ENCODE results near the gene COX7B2.

The COX7B2 gene

GRCh38 chr4:46886711-46887110, 22.3 kb downstream of the COX7B2 start:
- no peak for DNase-seq

- no peak for DNase-seq
Measured at GRCh38 chr4:46878641-46879040, 30.4 kb downstream of the COX7B2 start.

- no peak for DNase-seq
Measured at GRCh38 chr4:46874811-46875210, 34.2 kb downstream of the COX7B2 start.

GRCh38 chr4:46870411-46870810, 38.6 kb downstream of the COX7B2 start:
- no peak for DNase-seq

GRCh38 chr4:46856333-46856732, 52.7 kb downstream of the COX7B2 start:
- DNase-seq: no peak

GRCh38 chr4:46852800-46853199, 56.2 kb downstream of the COX7B2 start:
- DNase-seq: no peak

- DNase-seq: no peak
Measured at GRCh38 chr4:46850026-46850425, 59.0 kb downstream of the COX7B2 start.

GRCh38 chr4:46844325-46844917, 64.6 kb downstream of the COX7B2 start:
- peak in 3 of 5 experiments; percentile 3 to 47 (median 23) for DNase-seq

- DNase-seq: no peak
Measured at GRCh38 chr4:46839128-46839527, 69.9 kb downstream of the COX7B2 start.

GRCh38 chr4:46837639-46838038, 71.4 kb downstream of the COX7B2 start:
- no peak for DNase-seq

- DNase-seq: no peak
Measured at GRCh38 chr4:46836584-46836983, 72.5 kb downstream of the COX7B2 start.

- DNase-seq: no peak
Measured at GRCh38 chr4:46830971-46831454, 78.0 kb downstream of the COX7B2 start.

GRCh38 chr4:46820154-46820553, 88.9 kb downstream of the COX7B2 start:
- no peak for DNase-seq

- DNase-seq: no peak
Measured at GRCh38 chr4:46819095-46819494, 90.0 kb downstream of the COX7B2 start.

- DNase-seq: no peak
Measured at GRCh38 chr4:46818604-46819003, 90.4 kb downstream of the COX7B2 start.

- no peak for DNase-seq
Measured at GRCh38 chr4:46817806-46818205, 91.2 kb downstream of the COX7B2 start.

GRCh38 chr4:46804781-46805413, 104.1 kb downstream of the COX7B2 start:
- no peak for DNase-seq

- no peak for DNase-seq
Measured at GRCh38 chr4:46793036-46793435, 116.0 kb downstream of the COX7B2 start.

GRCh38 chr4:46781434-46782092, 127.5 kb downstream of the COX7B2 start:
- no peak for DNase-seq

- DNase-seq: no peak
Measured at GRCh38 chr4:46765465-46765864, 143.6 kb downstream of the COX7B2 start.

- DNase-seq: no peak
Measured at GRCh38 chr4:46730075-46730474, 179.0 kb downstream of the COX7B2 start.

GRCh38 chr4:46720055-46720454, 189.0 kb downstream of the COX7B2 start:
- no peak for DNase-seq

GRCh38 chr4:46717950-46718349, 191.1 kb downstream of the COX7B2 start:
- no peak for DNase-seq

- DNase-seq: no peak
Measured at GRCh38 chr4:46715468-46715867, 193.6 kb downstream of the COX7B2 start.

Data from T-helper 2 cell (primary cell).